Measurements from ENCODE around the gene AKAP6. TPM values are rescaled to one million over a fixed set of nuclear protein-coding genes. Genes with fewer than 3 reads are reported as not detected.

The AKAP6 gene
- total and polyA plus RNA-seq, 7 donors: 0.60 to 56.2 (median 29.5) TPM; not detected in 1

- WGBS, 2 donors: 90% methylated on average over 10 of the region's 10 CpGs
- H3K9me3 ChIP-seq: no peaks in the 10 kb centered on the region
- intact Hi-C loops (cut with DNase I): no loop called here
- TF ChIP-seq EP300 (IDR thresholded peaks at IDR 0.05): no peak
- no peak for TF ChIP-seq POLR2AphosphoS5 (IDR thresholded peaks at IDR 0.05)
- TF ChIP-seq CTCF (IDR thresholded peaks at IDR 0.05): no peak
- TF ChIP-seq POLR2A (IDR thresholded peaks at IDR 0.05): no peak
- H3K4me3 ChIP-seq: no peak overlapping the region
- H3K27me3 ChIP-seq: no peaks in the 10 kb centered on the region
- H3K4me1 ChIP-seq: peaks cover 0 to 32% (median 20%) of the 10 kb centered on the region in 4 donors
- no peak overlapping the region for H3K27ac ChIP-seq
- H3K36me3 ChIP-seq: no peaks in the 10 kb centered on the region
- DNase-seq: no peak
Observed at GRCh38 chr14:32722631-32723183, 393.6 kb downstream of the AKAP6 start.

DNA sequence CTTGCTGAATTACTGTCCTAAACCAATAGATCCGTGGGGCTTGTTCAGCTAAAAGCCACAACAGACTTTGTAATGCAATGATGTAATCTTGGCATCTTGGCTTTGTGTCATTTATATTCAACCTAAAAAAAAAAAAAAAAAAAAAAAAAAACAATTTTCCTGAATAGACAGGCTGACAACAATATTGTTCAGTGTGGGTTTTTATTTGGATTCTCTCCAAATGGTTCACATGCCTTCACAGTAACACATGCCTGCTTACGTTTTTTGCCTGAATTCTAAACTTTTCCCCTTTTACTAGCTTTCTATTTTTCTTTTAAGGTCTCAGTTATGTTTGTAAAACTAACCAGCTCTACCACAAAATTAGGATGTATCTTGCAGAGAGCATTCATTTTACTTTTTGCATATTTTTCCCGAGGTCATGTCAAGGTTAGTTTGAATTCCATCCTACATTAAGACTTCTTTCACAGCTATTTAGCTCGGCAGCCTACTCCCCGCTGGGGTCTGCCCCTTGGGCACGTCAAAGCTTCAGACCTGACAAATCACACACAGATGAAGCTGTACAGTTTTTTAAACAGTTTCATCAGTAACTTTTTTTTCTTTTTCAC lies 395.9 kb downstream of the AKAP6 start:
- no peak for DNase-seq
- no peaks in the 10 kb centered on the region for H3K36me3 ChIP-seq
- 62 to 65% methylated on average over 6 of the region's 6 CpGs for WGBS, 2 donors
- no peaks in the 10 kb centered on the region for H3K27me3 ChIP-seq
- H3K4me3 ChIP-seq: peak overlapping the region in 3 of 4 donors; percentile 12 to 27 (median 25)
- intact Hi-C loops (cut with DNase I): no loop called here
- H3K4me1 ChIP-seq: peaks cover 0 to 28% (median 17%) of the 10 kb centered on the region in 4 donors
- H3K27ac ChIP-seq: peak overlapping the region; percentile 29 to 69 (median 48)
- no peaks in the 10 kb centered on the region for H3K9me3 ChIP-seq
- no peak for TF ChIP-seq CTCF (IDR thresholded peaks at IDR 0.05)
- no peak for TF ChIP-seq POLR2AphosphoS5 (IDR thresholded peaks at IDR 0.05)
- TF ChIP-seq EP300 (IDR thresholded peaks at IDR 0.05): no peak
- TF ChIP-seq POLR2A (IDR thresholded peaks at IDR 0.05): no peak

- TF ChIP-seq POLR2A (IDR thresholded peaks at IDR 0.05): no peak
- TF ChIP-seq POLR2AphosphoS5 (IDR thresholded peaks at IDR 0.05): no peak
- TF ChIP-seq CTCF (IDR thresholded peaks at IDR 0.05): no peak
- no peak for TF ChIP-seq EP300 (IDR thresholded peaks at IDR 0.05)
- Histone ChIP-seq H3K9me3 (no peaks in the 10 kb centered on the region), H3K27ac (no peak overlapping the region), H3K36me3 (no peaks in the 10 kb centered on the region), H3K27me3 (no peaks in the 10 kb centered on the region), H3K4me3 (no peak overlapping the region), H3K4me1 (peaks cover 0 to 16% (median 14%) of the 10 kb centered on the region in 4 donors)
- intact Hi-C loops (cut with DNase I): no loop called here
- DNase-seq: no peak
- WGBS, 2 donors: 94% methylated on average over 4 of the region's 4 CpGs
Observed at GRCh38 chr14:32726516-32726915, 397.4 kb downstream of the AKAP6 start.

- H3K27ac ChIP-seq: no peak overlapping the region
- TF ChIP-seq CTCF (IDR thresholded peaks at IDR 0.05) (no peak), POLR2A (IDR thresholded peaks at IDR 0.05) (no peak), POLR2AphosphoS5 (IDR thresholded peaks at IDR 0.05) (no peak), EP300 (IDR thresholded peaks at IDR 0.05) (no peak)
- no peaks in the 10 kb centered on the region for H3K36me3 ChIP-seq
- no peak overlapping the region for H3K4me3 ChIP-seq
- 84 to 86% methylated on average over 5 of the region's 5 CpGs for WGBS, 2 donors
- peaks cover 0 to 16% (median 14%) of the 10 kb centered on the region in 4 donors for H3K4me1 ChIP-seq
- no peaks in the 10 kb centered on the region for H3K9me3 ChIP-seq
- DNase-seq: no peak
- H3K27me3 ChIP-seq: no peaks in the 10 kb centered on the region
- intact Hi-C loops (cut with DNase I): no loop called here
Observed at GRCh38 chr14:32727832-32728231, 398.7 kb downstream of the AKAP6 start.
